ENCODE results near the gene HIPK2.

DNA sequence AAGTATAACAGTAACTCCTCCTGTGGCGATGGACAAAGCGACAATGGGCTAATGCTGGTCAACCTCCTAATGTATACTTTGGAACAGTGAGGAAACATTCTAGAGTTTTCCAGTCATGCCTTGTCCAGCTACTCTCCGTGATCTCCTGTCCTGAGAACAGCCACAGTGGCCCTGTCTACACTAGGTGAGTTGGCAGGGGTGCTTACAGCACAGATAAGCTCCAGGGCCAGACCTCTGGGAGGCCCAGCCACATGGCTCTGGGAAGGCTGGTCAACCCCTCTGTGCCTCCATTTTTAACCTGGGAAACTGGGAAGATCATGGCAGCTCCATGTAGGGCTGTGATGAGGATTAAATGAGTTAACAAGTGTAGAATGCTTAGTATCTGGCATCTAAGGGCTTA, 197.4 kb downstream of the HIPK2 start:
- TF ChIP-seq POLR2AphosphoS5 (IDR thresholded peaks at IDR 0.05) (no peak), POLR2A (IDR thresholded peaks at IDR 0.05) (no peak)
